Retinal pigment epithelial cell (primary cell): ENCODE data around the gene ARSG.

Experiments used
- DNase-seq: peaks from one replicate; pipeline ENCODE4 v3.0.0-alpha.2; 2010; ENCODE audit warnings: low read depth
- H3K4me3 ChIP-seq: 2 replicates; pipeline ENCODE4 v1.5.1; 2011; ENCODE audit warnings: mild to moderate bottlenecking, low read length, control low read depth, moderate library complexity
- TF ChIP-seq, protein P1 (sequence below): conservative IDR thresholded peaks from 2 replicates; pipeline ENCODE4 v1.5.1; 2011; ENCODE audit warnings: low read depth, low read length, control low read depth, inconsistent platforms

ARSG gene

DNA sequence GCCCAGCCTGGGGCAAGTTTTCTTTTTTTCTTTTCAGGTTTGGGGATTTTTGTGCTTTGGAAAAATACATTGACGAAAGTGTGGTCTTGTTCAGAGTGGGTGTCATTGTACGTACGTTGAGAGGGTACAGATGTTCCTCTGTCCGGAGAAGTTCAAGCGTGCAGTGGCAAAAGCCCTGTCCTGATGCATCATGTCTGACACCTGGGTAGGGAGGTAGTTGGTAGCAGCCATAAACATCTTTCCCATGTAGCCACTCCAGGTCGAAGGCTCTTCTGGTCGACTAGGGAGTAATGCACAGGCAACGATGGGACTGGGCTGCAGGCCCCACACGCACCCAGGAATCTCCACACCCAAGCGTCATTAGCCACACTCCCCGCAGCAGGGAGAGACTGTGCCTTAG is 138.6 kb downstream of the ARSG start:
- H3K4me3 ChIP-seq = no peak overlapping the region
- no peak for DNase-seq
- TF ChIP-seq, protein P1, sequence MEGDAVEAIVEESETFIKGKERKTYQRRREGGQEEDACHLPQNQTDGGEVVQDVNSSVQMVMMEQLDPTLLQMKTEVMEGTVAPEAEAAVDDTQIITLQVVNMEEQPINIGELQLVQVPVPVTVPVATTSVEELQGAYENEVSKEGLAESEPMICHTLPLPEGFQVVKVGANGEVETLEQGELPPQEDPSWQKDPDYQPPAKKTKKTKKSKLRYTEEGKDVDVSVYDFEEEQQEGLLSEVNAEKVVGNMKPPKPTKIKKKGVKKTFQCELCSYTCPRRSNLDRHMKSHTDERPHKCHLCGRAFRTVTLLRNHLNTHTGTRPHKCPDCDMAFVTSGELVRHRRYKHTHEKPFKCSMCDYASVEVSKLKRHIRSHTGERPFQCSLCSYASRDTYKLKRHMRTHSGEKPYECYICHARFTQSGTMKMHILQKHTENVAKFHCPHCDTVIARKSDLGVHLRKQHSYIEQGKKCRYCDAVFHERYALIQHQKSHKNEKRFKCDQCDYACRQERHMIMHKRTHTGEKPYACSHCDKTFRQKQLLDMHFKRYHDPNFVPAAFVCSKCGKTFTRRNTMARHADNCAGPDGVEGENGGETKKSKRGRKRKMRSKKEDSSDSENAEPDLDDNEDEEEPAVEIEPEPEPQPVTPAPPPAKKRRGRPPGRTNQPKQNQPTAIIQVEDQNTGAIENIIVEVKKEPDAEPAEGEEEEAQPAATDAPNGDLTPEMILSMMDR = no peak

- no peak for DNase-seq
- no peak overlapping the region for H3K4me3 ChIP-seq
- TF ChIP-seq, protein P1 = no peak
Measured at GRCh38 chr17:68431045-68431608, 139.8 kb downstream of the ARSG start.

GRCh38 chr17:68431661-68432071 is 140.4 kb downstream of the ARSG start:
- no peak for DNase-seq
- H3K4me3 ChIP-seq = no peak overlapping the region
- TF ChIP-seq, protein P1 = peak; percentile 59

DNA sequence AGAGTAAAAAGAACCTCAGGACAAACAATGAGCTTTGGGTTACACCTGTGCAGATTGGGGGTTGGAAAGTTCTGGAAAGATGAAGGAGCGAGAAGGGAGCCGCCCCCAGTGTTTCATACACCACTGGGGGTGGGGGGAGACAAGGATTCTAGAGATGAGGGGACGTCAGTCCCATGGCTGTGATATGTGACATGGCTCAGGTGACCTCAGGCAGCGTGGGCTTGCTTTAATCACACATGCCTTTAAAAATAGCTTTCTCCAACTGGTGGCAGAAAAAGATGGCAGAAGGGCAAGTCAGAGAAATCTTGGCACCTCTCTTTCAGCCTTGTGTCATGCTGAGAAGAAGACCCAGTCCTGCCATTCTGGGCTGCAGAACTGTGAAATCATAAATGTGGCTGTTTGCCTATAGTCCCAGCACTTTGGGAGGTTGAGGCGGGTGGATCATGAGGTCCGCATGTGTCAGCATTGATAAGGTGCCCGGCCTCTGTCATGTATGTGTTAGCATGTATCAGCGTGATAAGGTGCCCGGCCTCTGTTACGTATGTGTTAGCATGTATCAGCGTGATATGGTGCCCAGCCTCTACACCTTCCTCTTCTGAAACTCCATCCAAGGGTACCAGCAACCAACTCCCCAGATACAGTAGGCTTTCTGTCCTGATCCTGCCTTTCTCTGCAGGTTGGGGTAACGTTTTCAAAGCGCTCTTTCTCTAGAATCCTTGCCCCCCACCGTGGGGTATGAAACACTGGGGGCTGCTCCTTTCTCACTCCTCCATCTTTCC is 141.0 kb downstream of the ARSG start:
- TF ChIP-seq, protein P1 = no peak
- no peak overlapping the region for H3K4me3 ChIP-seq
- DNase-seq = no peak

GRCh38 chr17:68433211-68433610 is 141.9 kb downstream of the ARSG start:
- DNase-seq = no peak
- no peak overlapping the region for H3K4me3 ChIP-seq
- TF ChIP-seq, protein P1 = no peak

GRCh38 chr17:68433911-68434508 is 142.7 kb downstream of the ARSG start:
- DNase-seq = no peak
- no peak overlapping the region for H3K4me3 ChIP-seq
- TF ChIP-seq, protein P1 = no peak
